ENCODE measurements around the gene FEM1B.
A peak's percentile ranks its signal among the peaks of the same experiment; 100 is the strongest.

FEM1B gene

DNA sequence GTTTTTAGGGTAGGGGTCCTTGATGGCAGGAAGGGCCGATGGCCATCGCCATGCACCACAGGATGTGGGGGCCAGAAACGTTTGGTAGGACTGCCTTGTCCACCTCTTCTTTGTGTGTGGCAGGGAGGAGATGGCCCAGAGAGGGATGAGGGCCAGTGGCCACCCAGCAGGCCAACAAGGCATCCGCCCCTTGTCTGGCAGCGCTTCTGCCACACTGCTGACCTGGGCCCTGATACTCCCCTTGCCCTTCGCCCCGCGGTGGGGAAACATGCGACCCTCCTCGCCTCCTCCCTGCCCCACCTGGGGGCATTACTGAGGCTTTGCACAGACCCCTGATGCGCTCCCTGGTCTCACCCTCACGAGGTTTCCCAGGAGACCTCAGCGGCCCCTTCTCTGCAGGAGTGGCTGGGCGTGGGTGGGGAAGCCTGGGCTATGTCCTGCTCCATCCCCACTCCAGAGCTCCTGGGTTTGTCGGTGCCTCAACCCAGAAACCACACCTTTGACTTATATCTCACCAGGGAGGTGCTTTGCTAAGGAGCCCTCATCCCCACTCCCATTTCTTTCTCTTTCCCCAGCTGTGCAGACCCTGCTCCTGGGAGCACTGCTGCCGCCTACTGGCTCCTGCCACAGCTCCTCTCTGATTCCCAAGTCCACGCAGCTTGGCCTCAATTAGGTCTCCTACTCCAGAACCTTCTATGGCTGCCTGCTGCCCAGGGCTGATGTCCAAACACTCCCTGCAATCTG lies 38.7 kb downstream of the FEM1B start:
- no peak overlapping the region for H3K4me3 ChIP-seq (ENCODE audit: low read length)
- TF ChIP-seq, protein P1, sequence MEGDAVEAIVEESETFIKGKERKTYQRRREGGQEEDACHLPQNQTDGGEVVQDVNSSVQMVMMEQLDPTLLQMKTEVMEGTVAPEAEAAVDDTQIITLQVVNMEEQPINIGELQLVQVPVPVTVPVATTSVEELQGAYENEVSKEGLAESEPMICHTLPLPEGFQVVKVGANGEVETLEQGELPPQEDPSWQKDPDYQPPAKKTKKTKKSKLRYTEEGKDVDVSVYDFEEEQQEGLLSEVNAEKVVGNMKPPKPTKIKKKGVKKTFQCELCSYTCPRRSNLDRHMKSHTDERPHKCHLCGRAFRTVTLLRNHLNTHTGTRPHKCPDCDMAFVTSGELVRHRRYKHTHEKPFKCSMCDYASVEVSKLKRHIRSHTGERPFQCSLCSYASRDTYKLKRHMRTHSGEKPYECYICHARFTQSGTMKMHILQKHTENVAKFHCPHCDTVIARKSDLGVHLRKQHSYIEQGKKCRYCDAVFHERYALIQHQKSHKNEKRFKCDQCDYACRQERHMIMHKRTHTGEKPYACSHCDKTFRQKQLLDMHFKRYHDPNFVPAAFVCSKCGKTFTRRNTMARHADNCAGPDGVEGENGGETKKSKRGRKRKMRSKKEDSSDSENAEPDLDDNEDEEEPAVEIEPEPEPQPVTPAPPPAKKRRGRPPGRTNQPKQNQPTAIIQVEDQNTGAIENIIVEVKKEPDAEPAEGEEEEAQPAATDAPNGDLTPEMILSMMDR (conservative IDR thresholded peaks at IDR 0.05; ENCODE audit: low read depth, low read length) = peak; percentile 49
- no peak for DNase-seq (ENCODE audit: low read depth)

DNA sequence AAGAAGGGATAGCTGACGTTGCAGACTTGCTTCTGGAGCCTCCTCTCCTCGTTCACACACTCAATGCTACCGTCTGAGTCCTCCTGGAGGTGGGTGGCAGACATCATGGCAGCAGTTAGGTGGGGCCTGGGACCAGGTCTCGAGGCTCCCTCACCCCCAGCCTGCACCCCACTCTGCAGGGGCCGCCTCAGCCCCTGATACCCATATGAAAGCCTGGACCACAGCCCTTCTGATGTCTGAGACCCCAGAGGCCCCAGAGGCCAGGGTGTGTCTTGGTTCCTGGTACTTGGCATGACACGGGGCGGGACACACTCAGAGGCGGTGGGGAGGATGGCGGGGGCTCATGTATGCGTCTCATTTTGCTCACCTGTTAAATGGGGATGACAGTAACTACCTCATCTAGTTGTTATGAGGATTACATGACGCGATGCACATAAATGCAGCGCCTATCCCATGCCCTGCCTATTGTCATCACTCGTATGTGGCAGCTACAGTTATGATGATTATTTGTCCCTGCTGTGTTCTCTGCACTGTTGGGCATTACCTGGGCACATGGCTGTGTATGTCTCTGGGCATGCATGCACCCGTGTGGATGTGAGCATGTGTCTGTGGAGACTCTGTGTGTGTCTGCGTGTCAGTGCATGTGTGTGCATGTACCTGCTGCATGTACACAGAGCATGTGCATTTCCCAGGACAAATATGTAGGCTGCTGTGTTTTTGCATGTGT lies 39.9 kb downstream of the FEM1B start:
- TF ChIP-seq, protein P1 (conservative IDR thresholded peaks at IDR 0.05; ENCODE audit: low read depth, low read length) = no peak
- H3K4me3 ChIP-seq (ENCODE audit: low read length) = no peak overlapping the region
- no peak for DNase-seq (ENCODE audit: low read depth)

DNA sequence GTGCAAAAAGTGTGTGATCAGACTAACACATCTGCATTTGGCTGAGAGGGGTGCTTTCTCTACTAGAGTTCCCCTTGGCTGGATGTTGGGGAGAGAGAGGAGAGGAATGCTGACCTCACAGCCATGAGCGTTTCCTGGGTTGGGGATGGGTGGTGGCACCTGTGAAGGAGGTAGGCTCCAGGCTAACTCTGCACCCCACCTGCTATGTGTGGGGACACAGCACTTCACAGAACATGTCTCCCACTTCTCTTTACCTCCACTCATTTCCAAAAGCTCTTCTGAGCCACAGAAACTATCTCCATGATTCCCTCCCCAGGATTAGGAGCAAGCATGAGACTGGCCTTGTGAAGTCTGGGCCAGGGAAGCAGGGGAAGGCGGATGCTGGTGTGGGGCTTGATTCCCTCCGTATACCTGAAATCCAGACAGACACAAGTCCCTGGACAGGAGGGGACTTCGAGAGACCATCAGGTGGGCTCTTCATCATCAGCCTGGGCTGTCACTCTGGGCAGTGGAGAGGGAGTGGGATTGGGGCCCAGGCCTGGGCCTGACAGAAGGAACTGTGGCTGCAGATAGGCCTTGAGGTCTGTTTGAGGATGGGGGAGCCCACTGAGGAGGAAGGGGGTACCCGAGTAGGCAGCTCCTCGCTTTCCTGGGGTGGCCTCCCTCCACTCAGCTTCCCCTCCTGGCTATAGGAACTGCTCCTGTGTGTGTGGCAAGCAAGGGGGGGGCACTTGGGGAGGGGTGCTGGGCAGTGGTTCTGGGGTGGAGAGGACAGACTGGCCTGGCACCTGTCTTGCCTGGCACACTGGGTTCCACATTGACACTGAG lies 40.7 kb downstream of the FEM1B start:
- DNase-seq (ENCODE audit: low read depth) = no peak
- TF ChIP-seq, protein P1 (conservative IDR thresholded peaks at IDR 0.05; ENCODE audit: low read depth, low read length) = no peak
- no peak overlapping the region for H3K4me3 ChIP-seq (ENCODE audit: low read length)

DNA sequence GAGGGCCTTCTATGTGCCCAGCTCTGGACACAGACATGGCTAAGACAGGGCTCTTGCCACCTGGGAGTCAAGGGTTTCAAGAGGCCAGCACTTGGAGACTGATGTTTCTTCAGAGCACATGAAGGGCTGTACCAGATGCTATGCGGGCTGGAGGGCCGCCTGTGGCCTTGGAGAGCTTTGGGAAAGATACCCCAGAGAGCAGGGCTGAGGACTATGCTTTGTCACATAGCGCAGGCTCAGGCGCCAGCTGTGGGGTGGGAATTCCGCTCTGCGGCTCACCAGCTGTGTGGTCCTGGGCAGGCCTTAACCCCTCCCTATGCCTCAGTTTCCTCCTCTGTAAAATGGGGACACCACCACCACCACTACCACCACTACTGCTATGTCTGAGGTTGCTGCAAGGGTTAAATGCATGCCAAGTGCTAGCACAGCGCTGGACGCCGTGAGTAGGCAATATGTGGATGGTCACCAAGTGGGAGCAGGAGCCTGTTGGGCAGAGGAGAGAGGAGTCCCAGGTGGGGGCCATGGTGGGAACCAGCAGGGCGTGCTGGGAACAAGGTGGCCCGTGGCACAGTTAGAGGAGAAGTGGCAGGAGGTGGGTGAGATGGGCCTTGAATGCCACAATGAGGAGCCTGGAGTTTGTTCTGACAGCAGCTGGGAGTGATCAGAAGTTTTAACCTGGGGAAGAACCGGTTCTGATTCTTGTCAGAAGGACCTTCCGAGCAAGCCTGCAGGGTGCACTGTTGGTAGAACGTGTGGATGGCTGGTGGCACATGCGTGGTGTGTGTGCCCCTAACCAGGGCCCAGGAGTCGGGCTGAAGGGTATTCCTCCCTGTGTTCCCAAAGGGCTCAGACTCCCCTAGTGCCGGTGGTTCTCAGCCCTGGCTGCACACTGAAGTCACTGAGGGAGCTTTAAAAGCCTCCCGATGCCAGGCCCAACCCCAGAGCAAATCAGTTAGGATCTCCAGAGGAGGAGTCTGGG lies 41.7 kb downstream of the FEM1B start:
- TF ChIP-seq, protein P1 (conservative IDR thresholded peaks at IDR 0.05; ENCODE audit: low read depth, low read length) = no peak
- DNase-seq (ENCODE audit: low read depth) = no peak
- no peak overlapping the region for H3K4me3 ChIP-seq (ENCODE audit: low read length)

DNA sequence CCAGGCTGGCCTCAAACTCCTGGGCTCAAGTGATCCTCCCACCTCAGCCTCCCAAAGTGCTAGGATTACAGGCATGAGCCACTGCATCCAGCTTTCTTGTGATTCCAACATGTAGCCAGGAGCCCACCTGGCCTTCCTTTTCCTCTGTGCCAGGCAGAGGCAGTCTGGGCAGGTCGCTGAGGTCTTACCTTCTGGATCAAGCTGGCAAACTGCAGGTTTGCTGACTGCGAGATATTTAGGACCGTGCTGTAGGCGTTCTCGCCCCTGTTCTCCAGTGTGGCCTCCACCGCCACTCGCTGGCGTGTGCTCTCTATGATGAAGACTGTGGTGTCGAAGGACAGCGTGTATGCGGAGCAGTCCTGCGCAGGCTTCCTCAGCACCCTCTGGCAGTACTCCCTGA lies 42.5 kb downstream of the FEM1B start:
- TF ChIP-seq, protein P1 (conservative IDR thresholded peaks at IDR 0.05; ENCODE audit: low read depth, low read length) = no peak
- no peak overlapping the region for H3K4me3 ChIP-seq (ENCODE audit: low read length)
- DNase-seq (ENCODE audit: low read depth) = no peak

DNA sequence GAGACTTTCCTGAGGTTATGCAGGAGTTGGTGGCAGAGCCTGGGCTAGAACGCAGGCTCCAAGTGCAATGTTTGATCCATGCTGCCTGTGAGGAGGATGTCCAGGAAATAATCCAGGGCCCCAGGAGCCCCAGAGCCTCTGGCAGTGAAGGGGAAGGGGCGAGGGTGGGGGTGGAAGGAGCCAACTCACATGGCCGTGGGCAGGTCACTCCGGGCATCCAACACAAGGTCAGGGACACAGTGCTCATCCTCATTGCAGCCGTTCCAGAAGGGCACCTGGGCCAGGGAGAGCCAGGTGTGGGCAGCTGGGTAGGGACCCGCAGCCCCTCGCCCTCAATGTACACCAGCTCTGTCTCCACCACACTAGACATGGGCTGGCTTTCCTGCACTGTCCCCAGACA lies 43.7 kb downstream of the FEM1B start:
- DNase-seq (ENCODE audit: low read depth) = no peak
- H3K4me3 ChIP-seq (ENCODE audit: low read length) = no peak overlapping the region
- TF ChIP-seq, protein P1 (conservative IDR thresholded peaks at IDR 0.05; ENCODE audit: low read depth, low read length) = no peak

Measured in retinal pigment epithelial cell (primary cell).